ENCODE data around the gene CLN6. TPM values are rescaled to one million over a fixed set of nuclear protein-coding genes. Genes with fewer than 3 reads are reported as not detected.
"Not testable (repeated sequence)": the region's sequence is repeated elsewhere in the genome, so short reads cannot be mapped to it uniquely, and the experiment has no call there.

CLN6 gene
- total RNA-seq, 2 donors from 2014 or later: 41.5 to 129 TPM

GRCh38 chr15:68203956-68204355, 25.6 kb downstream of the CLN6 start:
- Mint-ChIP-seq H3K36me3 (no peaks in the 10 kb centered on the region), H3K27me3 (no peaks in the 10 kb centered on the region), H3K9me3 (no peaks in the 10 kb centered on the region), H3K4me3 (no peak overlapping the region), H3K4me1 (ENCODE audit: low read depth in 2 of 2) (peaks cover 0 to 10% of the 10 kb centered on the region in 2 donors), H3K27ac (no peak overlapping the region)
- ATAC-seq (no peak), DNase-seq (ENCODE audit: low spot score) (no peak)

- ATAC-seq (no peak), DNase-seq (ENCODE audit: low spot score) (no peak)
- Mint-ChIP-seq H3K36me3 (no peaks in the 10 kb centered on the region), H3K27me3 (no peaks in the 10 kb centered on the region), H3K27ac (no peak overlapping the region), H3K4me1 (ENCODE audit: low read depth in 2 of 2) (peaks cover 0 to 10% of the 10 kb centered on the region in 2 donors), H3K9me3 (no peaks in the 10 kb centered on the region), H3K4me3 (no peak overlapping the region)
Observed at GRCh38 chr15:68203486-68203885, 26.0 kb downstream of the CLN6 start.

- not testable (repeated sequence) for ATAC-seq; DNase-seq (ENCODE audit: low spot score); H3K9me3 Mint-ChIP-seq; H3K27ac Mint-ChIP-seq; H3K36me3 Mint-ChIP-seq; H3K4me3 Mint-ChIP-seq; H3K27me3 Mint-ChIP-seq; H3K4me1 Mint-ChIP-seq (ENCODE audit: low read depth in 2 of 2)
Observed at GRCh38 chr15:68202994-68203393, 26.5 kb downstream of the CLN6 start.

- no peak for ATAC-seq
- Mint-ChIP-seq H3K27me3 (no peaks in the 10 kb centered on the region), H3K27ac (no peak overlapping the region), H3K4me1 (ENCODE audit: low read depth in 2 of 2) (peaks cover 0 to 14% of the 10 kb centered on the region in 2 donors), H3K36me3 (no peaks in the 10 kb centered on the region), H3K9me3 (no peaks in the 10 kb centered on the region), H3K4me3 (no peak overlapping the region)
- no peak for DNase-seq (ENCODE audit: low spot score)
Observed at GRCh38 chr15:68201879-68202261, 27.7 kb downstream of the CLN6 start.

- no peak for DNase-seq (ENCODE audit: low spot score)
- Mint-ChIP-seq H3K4me1 (ENCODE audit: low read depth in 2 of 2) (peaks cover 0 to 14% of the 10 kb centered on the region in 2 donors), H3K27me3 (no peaks in the 10 kb centered on the region), H3K27ac (no peak overlapping the region), H3K9me3 (no peaks in the 10 kb centered on the region), H3K4me3 (no peak overlapping the region), H3K36me3 (no peaks in the 10 kb centered on the region)
- no peak for ATAC-seq
Observed at GRCh38 chr15:68201153-68201878, 28.2 kb downstream of the CLN6 start.

- no peak for ATAC-seq
- H3K27me3 Mint-ChIP-seq: no peaks in the 10 kb centered on the region
- H3K4me1 Mint-ChIP-seq (ENCODE audit: low read depth in 2 of 2): peaks cover 0 to 19% of the 10 kb centered on the region in 2 donors
- DNase-seq (ENCODE audit: low spot score): no peak
- no peaks in the 10 kb centered on the region for H3K9me3 Mint-ChIP-seq
- no peaks in the 10 kb centered on the region for H3K36me3 Mint-ChIP-seq
- H3K27ac Mint-ChIP-seq: peak overlapping the region in 1 of 2 donors; percentile 66
- H3K4me3 Mint-ChIP-seq: no peak overlapping the region
Observed at GRCh38 chr15:68200016-68200861, 29.3 kb downstream of the CLN6 start.

- no peaks in the 10 kb centered on the region for H3K9me3 Mint-ChIP-seq
- no peaks in the 10 kb centered on the region for H3K36me3 Mint-ChIP-seq
- H3K27ac Mint-ChIP-seq: peak overlapping the region in 1 of 2 donors; percentile 66
- ATAC-seq (no peak), DNase-seq (ENCODE audit: low spot score) (no peak)
- H3K4me1 Mint-ChIP-seq (ENCODE audit: low read depth in 2 of 2): peaks cover 0 to 17% of the 10 kb centered on the region in 2 donors
- no peak overlapping the region for H3K4me3 Mint-ChIP-seq
- no peaks in the 10 kb centered on the region for H3K27me3 Mint-ChIP-seq
Observed at GRCh38 chr15:68199340-68199739, 30.2 kb downstream of the CLN6 start.

GRCh38 chr15:68197661-68198437, 31.7 kb downstream of the CLN6 start:
- no peak overlapping the region for H3K4me3 Mint-ChIP-seq
- peaks cover 5% of the 10 kb centered on the region for H3K36me3 Mint-ChIP-seq
- no peak overlapping the region for H3K27ac Mint-ChIP-seq
- no peaks in the 10 kb centered on the region for H3K27me3 Mint-ChIP-seq
- ATAC-seq: no peak
- peaks cover 0 to 20% of the 10 kb centered on the region in 2 donors for H3K4me1 Mint-ChIP-seq (ENCODE audit: low read depth in 2 of 2)
- H3K9me3 Mint-ChIP-seq: no peaks in the 10 kb centered on the region
- DNase-seq (ENCODE audit: low spot score): no peak

GRCh38 chr15:68197170-68197492, 32.4 kb downstream of the CLN6 start:
- no peaks in the 10 kb centered on the region for H3K27me3 Mint-ChIP-seq
- DNase-seq (ENCODE audit: low spot score): no peak
- peaks cover 10% of the 10 kb centered on the region for H3K36me3 Mint-ChIP-seq
- H3K4me1 Mint-ChIP-seq (ENCODE audit: low read depth in 2 of 2): peaks cover 0 to 20% of the 10 kb centered on the region in 2 donors
- no peak overlapping the region for H3K27ac Mint-ChIP-seq
- no peaks in the 10 kb centered on the region for H3K9me3 Mint-ChIP-seq
- no peak overlapping the region for H3K4me3 Mint-ChIP-seq
- ATAC-seq: no peak

- no peaks in the 10 kb centered on the region for H3K27me3 Mint-ChIP-seq
- no peak for ATAC-seq
- H3K27ac Mint-ChIP-seq: no peak overlapping the region
- H3K4me1 Mint-ChIP-seq (ENCODE audit: low read depth in 2 of 2): peaks cover 0 to 18% of the 10 kb centered on the region in 2 donors
- DNase-seq (ENCODE audit: low spot score): no peak
- no peak overlapping the region for H3K4me3 Mint-ChIP-seq
- peaks cover 11% of the 10 kb centered on the region for H3K36me3 Mint-ChIP-seq
- no peaks in the 10 kb centered on the region for H3K9me3 Mint-ChIP-seq
Observed at GRCh38 chr15:68196445-68197169, 32.9 kb downstream of the CLN6 start.

GRCh38 chr15:68195336-68196112, 34.0 kb downstream of the CLN6 start:
- DNase-seq (ENCODE audit: low spot score): no peak
- Mint-ChIP-seq H3K27me3 (no peaks in the 10 kb centered on the region), H3K4me1 (ENCODE audit: low read depth in 2 of 2) (peaks cover 0 to 16% of the 10 kb centered on the region in 2 donors), H3K9me3 (no peaks in the 10 kb centered on the region), H3K36me3 (peaks cover 12% of the 10 kb centered on the region), H3K27ac (peak overlapping the region in 1 of 2 donors; percentile 76), H3K4me3 (no peak overlapping the region)
- no peak for ATAC-seq

- H3K9me3 Mint-ChIP-seq: no peaks in the 10 kb centered on the region
- H3K27ac Mint-ChIP-seq: peak overlapping the region in 1 of 2 donors; percentile 21
- H3K27me3 Mint-ChIP-seq: no peaks in the 10 kb centered on the region
- H3K4me1 Mint-ChIP-seq (ENCODE audit: low read depth in 2 of 2): peaks cover 0 to 16% of the 10 kb centered on the region in 2 donors
- ATAC-seq: no peak
- H3K36me3 Mint-ChIP-seq: peaks cover 16% of the 10 kb centered on the region
- no peak for DNase-seq (ENCODE audit: low spot score)
- no peak overlapping the region for H3K4me3 Mint-ChIP-seq
Observed at GRCh38 chr15:68192804-68193486, 36.6 kb downstream of the CLN6 start.

Measured in natural killer cell treated with Interleukin-12 subunit alpha and Interleukin-12 subunit beta and Interleukin-15 and Interleukin-18, amount 100 ng/mL, for 72 hours (primary cell).